GM21367 (cell line): ENCODE results near the gene MCM9.
"Not testable (repeated sequence)": the region's sequence is repeated elsewhere in the genome, so short reads cannot be mapped to it uniquely, and the experiment has no call there.

Experiments used
- ATAC-seq: cut with Tn5 transposase; IDR thresholded peaks from one replicate; pipeline ENCODE4 v1.9.1; 2021; ENCODE audit not compliant: unreplicated experiment

The MCM9 gene

DNA sequence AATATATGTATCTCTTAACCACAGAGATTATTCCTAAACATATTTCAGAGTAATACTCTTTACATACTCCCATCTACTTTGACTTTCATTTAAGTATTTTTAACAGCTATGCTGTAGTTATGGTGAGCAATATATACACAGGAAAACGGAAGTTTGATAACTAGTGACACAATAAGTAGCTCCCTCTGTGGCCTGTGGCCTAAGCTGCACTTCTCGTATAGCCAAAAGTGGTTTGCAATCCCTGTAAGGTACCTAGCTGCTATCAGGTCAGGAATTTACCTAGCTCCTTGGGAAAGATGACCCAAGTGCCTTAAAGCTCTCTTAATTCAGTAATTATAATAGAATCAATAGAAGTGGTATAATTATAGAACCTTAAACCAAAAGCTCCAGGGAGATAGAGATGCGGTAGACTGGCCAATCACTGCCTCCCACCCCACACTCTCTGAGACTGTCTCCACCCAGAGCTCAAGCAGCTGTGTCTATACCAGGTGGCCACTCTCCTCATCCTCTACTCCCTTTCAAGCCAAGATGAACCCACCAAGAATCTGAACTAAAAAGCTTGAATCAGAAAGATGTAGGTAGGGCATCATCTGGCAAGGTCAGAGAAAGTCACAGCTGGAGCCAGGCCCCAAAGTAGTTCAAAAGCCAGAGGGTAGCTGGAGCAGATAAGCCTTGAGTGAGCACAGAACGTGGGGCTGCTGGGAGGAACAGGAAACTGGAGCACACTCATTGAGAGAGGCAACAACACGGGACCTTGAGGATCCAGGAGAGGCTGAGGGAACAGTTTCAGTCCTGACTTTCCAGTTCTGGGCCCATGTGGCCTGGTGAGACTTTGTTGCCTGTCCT is 125.9 kb downstream of the MCM9 start:
- peak; percentile 70 for ATAC-seq

DNA sequence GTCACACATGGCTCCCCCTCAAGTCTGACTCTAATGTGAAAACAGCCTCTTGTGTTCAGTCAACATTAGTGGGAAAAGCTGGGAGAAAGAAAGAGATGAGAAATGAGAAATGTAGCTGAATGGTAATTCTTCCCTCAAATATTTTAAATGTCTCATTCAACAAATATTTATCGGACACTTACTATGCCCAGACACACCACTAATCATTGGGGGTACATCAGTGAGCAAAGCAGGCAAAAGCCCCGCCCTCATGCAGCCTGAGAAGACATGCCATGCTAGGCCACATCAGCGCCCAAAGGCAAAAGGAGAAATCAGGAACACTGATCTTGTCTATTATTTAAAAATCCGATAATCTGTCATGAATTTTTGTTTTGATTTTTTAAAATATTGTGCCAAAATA is 130.9 kb downstream of the MCM9 start:
- ATAC-seq, result no peak

DNA sequence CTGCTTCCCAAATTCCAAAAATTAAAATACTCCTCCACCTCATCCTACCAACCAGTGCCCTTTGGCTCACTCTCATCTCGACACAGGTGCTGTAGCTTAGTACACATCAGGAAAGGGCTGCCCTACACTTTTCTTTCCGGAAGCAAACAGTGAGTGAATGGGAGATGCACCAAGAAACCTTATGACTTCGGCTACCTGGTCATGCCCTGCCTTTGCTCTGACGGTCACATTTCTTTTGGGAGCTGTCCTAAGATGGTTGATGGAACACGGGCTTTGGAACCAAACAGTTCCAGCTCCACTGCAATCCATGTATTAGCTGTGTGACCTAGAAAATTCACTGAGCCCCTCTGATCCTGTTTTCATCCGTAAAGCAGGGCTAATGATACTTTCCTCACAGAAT is 133.7 kb downstream of the MCM9 start:
- no peak for ATAC-seq

DNA sequence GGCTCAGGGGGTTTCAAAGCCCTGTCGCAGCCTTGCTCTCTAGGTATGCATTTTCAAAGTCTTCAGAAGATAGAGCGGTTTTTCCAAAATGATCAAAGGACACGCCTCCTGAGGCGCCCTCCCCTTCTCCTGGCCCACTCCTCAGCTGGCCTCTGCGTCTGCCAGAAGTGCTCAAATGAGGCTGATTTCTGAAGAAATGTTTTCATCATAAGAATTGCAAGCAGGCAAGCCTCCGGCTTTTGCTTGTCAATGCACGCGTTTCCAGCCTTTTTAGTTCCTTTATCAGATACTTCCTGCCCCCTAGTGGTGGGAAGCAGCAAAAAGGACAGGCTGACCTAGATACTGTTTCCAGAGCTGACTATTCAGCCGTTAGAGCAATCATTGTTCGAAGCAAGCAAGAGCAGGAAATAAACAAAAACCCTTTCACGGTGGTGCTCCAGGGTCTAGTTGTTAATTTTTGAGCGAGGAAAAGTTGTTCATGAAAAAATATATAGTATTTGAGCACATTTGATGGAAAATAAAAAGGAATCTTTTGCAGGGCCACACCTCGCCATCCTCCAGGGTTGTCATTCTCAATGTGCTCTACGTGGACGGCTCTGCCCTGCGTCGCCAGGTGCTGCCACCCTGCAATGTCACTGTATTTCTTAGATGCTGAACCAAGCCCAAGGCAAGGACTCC is 134.4 kb downstream of the MCM9 start:
- ATAC-seq, result peak; percentile 95

DNA sequence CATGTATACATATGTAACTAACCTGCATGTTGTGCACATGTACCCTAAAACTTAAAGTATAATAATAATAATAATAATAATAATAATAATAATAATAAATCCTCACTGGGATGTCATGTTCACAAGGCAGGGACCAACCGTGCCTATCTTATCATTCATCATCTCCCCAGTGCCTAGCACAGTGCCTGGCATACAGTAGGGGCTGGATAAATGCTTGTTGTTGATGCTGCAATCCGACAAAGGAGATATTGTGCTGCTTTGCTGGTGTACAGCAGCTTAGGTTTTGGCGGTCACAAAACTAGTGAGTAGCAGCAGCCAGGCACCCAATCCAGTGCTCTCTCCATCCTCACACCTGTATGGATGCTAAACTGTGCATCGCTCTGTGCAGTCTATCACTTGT is 135.1 kb downstream of the MCM9 start:
- no peak for ATAC-seq

DNA sequence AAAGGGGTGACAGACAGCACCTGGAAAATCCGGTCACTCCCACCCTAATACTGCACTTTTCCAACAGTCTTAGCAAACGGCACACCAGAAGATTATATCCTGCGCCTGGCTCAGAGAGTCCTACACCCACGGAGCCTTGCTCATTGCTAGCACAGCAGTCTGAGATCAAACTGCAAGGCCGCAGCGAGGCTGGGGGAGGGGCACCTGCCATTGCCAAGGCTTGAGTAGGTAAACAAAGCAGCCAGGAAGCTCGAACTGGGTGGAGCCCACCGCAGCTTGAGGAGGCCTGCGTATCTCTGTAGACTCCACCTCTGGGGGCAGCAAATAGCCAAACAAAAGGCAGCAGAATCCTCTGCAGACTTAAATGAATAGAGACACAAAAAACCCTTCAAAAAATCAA is 138.4 kb downstream of the MCM9 start:
- not testable (repeated sequence) for ATAC-seq

DNA sequence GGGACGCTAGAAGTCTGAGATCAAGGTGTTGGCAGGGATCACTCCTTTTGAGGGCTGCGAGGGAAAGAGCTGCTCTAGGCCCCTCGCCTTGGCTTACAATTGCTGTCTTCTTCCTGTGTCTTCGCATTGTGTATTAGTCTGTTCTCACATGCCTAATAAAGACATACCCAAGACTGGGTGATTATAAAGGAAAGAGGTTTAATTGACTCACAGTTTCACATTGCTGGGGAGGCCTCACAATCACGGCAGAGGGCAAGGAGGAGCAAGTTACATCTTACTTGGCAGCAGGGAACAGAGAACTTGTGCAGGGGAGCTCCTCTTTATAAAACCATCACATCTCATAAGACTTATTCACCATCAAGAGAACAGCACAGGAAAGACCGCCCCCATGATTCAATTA is 143.5 kb downstream of the MCM9 start:
- no peak for ATAC-seq

DNA sequence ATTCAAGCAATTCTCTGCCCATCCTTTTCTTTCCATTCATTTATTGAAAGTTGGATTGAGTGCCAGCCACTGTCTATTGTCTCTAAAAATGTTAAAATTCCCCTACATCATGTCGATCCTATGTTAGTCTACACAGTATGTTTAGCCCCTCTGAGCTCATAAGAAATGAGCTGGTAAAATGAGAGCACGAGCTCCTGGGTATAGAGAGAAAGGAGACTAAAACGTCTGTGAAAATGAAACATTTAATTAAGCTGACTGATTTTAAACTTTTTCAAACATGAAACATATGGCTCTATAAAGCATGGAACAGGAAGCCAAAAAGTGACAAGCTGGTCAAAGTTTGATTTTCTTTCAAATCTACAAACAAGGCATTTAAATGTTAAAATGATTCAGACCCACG is 145.0 kb downstream of the MCM9 start:
- no peak for ATAC-seq

DNA sequence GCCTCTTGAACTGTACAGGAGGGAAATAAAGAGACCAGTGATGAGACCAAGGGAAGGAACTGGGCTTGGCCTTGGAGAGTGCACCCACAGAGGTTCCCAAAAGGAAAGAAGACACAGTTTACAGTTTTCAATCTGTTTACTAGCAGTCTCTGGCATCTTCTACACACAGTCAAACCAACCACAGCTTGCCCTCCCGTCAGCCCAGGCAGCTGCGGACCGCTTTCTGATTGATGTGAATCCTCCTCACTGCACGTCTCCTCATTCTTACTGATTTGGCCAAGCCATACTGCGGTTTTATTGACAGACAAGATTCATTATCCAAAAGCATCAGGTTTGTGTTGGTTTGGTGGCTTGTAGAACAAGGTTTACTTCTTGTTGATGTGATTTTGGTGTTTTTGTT is 145.5 kb downstream of the MCM9 start:
- ATAC-seq, result no peak

DNA sequence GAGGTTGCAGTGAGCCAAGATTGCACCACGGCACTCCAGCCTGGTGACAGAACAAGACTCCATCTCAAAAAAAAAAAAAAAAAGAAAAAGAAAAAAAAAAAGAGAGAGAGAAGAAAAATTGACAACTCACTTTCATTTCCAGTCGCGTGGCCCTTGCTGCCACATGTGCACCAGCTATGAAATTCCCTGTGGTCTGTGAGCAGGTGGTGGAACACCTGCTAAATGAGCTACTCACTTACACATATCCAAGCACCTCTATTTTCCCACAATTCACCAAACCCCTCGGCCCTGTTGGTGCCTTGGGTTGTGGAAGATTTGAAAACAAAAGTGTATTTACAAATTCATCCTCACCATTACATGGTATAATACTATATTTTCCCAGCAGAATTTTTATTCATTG is 146.3 kb downstream of the MCM9 start:
- no peak for ATAC-seq

DNA sequence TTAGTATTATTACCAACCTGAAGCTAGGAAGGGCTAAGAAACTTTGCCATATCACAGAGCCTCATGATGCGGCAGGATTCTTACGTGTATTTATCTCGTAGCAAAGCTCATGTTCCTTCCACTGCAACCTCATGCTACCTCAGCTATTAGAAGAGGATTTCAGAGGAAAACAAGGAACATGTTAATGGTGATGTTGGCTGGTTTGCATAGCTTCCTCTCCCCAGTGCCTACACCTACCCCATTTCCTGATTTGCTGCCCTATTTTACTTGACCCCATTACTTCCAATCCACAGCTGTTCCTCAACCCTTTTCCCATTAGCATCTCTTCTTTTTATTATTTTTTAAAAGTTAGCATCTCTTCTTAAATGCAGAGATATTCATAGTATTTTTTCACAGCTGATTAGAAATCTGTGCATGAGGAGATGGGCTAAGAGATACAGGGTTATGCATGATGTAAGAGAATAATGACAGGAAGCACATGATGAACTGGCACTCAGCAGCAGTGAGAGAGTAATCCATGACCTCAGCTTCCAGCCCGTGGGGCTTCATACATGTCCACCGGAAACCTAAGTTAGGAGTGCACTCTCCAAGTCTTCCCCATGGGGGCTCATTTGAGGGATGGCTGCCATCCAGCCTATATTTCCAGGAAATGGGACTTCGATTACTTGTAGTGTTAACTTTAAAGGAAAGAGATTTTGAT is 147.1 kb downstream of the MCM9 start:
- no peak for ATAC-seq

DNA sequence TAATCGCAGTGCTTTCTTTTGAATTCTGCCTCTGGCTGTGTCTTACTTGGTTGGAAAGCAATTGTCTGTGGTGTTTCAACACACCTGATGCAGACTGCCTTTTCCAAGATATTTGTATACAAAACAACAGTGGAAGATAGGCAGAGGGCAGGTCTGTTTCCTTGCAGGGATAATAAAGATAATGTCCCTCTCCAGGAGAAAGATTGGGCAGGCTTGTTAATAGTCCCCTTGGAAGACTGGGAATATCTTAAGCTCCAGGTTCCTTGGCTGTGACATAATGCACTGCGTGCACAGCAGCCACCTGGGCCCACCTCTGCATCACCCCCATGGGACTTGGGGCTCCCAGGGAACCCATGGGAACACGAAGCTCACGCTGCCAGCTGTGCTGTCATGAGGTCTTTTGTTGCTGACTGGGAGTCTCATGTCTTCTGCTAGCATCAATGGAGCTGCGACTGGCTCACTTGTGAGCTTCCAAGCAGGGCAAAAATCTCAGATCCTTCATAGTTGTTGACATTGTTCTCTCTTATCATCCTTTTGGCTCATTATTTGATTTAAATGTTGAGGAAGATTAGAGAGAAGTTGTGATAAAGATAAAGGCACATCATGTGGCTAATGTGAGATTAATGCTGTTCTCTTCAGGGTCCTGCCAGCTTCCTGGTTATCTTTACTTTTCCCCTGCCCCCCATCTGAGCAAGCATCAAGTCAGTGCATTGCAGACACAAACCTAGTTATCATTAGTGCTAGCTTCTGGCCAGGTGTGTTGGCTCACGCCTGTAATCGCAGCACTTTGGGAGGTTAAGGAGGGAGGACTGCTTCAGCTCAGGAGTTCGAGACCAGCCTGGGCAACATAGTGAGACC is 148.1 kb downstream of the MCM9 start:
- no peak for ATAC-seq

DNA sequence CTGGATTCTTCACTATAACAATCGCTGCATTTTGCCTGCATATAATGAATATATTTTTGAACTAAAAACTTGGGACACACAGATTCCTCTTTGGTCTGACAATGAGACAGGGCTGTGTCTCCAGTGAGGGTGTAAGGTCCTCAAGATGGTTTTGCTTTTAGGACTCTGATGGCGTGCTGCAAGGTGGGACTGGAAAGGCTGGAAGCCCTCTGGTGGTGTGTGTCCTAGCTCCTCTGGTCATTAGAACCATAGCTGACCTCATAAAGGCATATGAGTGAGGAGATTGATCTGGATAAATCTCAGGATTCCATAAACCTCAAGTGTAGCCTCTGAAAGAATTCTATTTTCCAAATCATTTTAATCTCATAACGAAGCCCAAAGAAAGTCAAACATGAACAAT is 149.4 kb downstream of the MCM9 start:
- ATAC-seq, result no peak

DNA sequence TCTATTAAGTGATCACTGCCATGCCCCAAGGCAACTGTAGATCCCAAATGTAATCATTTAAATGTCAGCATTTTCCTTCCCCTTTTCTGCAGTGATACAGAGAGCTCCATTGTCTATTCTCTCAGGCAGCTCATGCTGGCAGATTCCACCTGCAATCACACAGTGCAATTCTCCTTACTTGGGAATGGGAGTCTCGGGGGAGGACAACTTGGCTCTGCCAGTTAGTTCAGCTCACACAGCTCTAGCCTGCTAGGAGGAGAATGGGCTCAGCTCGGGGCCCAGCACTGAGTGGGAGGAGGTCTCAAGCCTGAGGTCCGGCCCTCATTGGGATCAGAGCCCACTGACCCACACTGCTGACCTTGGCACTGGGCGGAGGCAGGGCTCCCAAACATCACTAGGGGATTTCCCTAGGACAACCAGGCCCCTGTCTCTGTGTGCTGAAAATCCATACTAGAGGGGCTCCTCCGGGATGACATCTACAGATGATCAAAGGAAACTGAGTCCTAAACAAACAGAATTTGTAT is 150.3 kb downstream of the MCM9 start:
- no peak for ATAC-seq

DNA sequence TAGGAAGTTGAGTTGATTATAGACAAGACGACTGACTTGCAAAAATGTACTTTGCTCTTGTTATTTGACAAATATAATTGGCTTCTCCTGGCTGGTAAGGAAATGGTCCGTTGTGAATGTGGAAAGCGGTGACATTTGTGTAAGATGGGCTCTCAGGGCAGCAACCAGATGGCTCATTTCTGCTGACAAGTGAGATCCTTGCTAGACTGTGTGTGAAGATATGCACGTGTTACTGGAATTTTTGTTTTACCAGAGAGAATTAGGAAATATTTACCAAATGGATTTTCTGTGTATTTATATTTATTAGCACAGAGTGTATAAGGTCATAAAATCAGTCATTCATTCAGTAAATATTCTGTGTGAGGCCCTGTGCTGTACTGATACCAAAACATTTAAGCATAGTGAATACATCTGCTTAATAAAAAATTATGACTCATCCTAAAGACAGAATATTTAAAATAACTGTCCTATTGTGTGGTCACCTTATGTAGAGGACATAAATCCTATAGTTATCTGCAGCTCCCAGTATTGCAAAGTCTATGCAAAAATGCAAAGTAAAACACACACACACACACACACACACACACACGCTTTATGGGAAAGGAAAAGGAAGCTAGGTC is 150.9 kb downstream of the MCM9 start:
- no peak for ATAC-seq

DNA sequence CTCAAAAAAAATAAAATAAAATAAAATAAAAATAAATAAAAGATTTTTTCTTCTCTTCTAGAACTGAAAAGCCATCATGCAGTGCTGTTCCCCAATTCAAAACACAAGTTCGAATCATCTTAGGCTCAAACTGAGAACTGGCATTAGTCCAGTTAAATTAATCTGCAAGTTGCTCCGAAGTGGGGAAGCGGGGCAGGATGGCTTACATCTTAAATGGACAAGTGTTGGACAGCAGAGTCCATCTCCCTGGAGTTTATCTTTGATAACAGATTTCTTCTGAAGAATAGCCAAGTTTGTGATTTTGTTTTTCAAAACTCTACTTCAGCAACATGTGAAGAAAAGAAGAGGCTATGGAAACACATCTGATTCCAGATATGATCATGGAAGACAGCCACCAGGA is 152.3 kb downstream of the MCM9 start:
- ATAC-seq, result no peak

DNA sequence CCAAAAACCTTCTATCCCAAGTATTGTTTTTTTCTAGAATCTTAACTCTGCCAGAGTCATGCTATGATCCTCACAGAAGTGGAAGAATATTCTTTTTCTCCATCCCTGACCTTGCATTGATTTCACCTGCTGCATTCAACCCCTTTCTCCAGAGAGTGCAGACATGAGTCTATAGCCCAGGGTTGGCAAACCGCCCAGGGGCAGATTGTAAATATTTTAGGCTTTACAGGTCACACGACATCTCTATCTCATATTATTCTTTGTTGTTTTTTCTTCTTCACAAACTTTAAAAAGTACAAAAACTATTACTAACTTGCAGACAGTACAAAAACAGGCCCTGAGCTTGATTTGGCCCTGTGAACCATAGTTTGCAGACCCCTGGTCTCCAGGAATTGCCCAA is 153.1 kb downstream of the MCM9 start:
- ATAC-seq, result no peak

DNA sequence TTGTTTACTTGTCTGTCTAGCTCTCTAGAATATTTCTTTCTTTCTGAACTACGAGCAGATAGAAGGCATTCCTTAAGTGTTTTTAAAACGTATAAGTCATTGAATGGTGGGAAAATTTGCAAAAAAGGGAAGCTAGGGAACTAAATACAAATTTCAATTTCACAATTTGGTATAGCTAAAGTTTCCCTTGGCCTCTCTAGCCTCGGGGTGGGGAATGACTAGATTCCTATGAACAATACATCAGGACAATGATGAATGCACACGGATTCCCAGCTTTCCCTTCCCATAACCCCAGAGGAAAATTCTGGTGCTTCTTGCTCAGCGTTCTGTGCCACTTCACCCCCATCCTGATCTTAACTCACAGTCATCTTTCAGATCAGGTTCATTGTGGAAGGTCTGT is 154.3 kb downstream of the MCM9 start:
- ATAC-seq, result no peak

DNA sequence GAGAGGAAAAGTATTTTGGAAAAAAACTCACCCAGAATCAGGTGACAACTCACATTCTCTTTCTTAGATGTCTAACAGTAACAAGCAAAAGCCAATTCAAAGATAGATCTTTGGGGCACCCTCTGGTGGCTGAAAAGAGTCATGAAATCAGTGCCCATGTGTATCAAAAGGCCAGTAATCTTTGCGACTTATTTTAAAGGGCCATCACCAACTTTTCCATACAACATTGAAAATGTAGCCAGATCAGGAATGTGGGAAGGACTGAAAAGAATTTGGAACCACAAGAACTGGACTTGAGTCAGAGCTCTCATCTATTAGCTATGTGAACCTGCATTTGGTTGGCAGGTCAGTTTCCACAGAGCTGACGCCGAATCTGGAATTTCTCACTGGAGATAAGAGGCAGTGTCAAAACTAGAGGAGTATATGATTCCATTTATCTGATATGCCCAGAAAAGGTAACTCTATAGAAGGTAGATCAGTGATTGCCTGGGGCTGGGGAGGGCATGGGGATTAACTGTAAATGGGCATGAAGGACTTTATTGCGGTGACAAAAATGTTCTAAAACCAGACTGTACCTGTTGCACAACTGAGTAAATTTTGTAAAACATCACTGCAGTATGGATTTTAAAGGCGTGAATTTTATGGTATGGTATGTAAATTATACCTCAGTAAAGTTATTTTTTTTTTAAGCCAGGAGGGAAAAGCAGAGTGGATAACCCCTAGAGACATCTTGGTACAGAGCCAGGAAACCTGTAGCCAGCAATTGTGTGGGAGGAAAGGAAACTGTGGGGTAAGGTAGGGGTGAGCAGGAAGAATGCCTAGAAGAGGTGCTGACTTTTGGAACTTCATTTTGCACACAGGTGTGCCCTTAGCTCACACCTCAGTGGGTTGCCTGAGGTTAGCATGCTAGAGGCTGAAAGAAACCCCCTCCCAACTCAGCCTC is 158.1 kb downstream of the MCM9 start:
- peak; percentile 69 for ATAC-seq
